Measurements from ENCODE around the gene MYO18A.

- TF ChIP-seq ZNF274 (IDR thresholded peaks at IDR 0.05; ENCODE audit: low read depth, low read length) (no peak), YY1 (IDR thresholded peaks at IDR 0.05; ENCODE audit: insufficient read depth, insufficient read length) (no peak), SUZ12 (IDR thresholded peaks at IDR 0.05; ENCODE audit: extremely low read depth, insufficient read depth, insufficient read length) (no peak)
These were observed 155.8 kb downstream of the MYO18A start for GRCh38 chr17:29024316-29024952.
